SK-N-SH (cell line): ENCODE results near the gene TP63. TPM values are rescaled to one million over a fixed set of nuclear protein-coding genes. Genes with fewer than 3 reads are reported as not detected.

Source experiments
- CTCF ChIA-PET: fragments of 300-600, 350-600 bp; formaldehyde crosslinking; extraction: SDS; loops from one replicate; lab custom pipeline; 2021; lab: Yijun Ruan, JAX
- POLR2A ChIA-PET: fragments of 350-600 bp; sonication (Branson Sonifier 250); formaldehyde crosslinking; extraction: SDS; loops from one replicate; lab custom pipeline; 2020; ENCODE audit warnings: antibody characterized with exemption, inconsistent platforms; lab: Yijun Ruan, JAX
- DNase-seq: peaks from one replicate; pipeline ENCODE4 v3.0.0; 2012
- H2AFZ ChIP-seq: fragments of 200-600 bp; sonication (generic); 2 replicates; pipeline ENCODE4 v1.8.1; 2016; ENCODE audit warnings: antibody characterized with exemption, mild to moderate bottlenecking, low read depth
- H3F3A ChIP-seq: fragments of 200-600 bp; sonication (generic); replicated peaks from 2 replicates; pipeline ENCODE3; 2016; ENCODE audit warnings: antibody characterized with exemption, mild to moderate bottlenecking; ENCODE audit not compliant: insufficient read depth
- H3K27ac ChIP-seq, 2 experiments: fragments of 200-500 bp in 1 of 2; fragments of 200-600 bp in 1 of 2; sonication (Bioruptor generic) in 1 of 2; sonication (generic), shearing (Covaris generic) in 1 of 2; 2 replicates each; pipeline versions ENCODE4 v1.5.1 to v1.6.1; 2014 to 2016; ENCODE audit warnings: low read depth in 2 of 2, inconsistent platforms in 1 of 2, low read length in 1 of 2, mild to moderate bottlenecking in 1 of 2, mixed read lengths in 1 of 2
- H3K27me3 ChIP-seq: fragments of 200-600 bp; sonication (generic), shearing (Covaris generic); 2 replicates; pipeline ENCODE4 v1.6.1; 2016; ENCODE audit warnings: mixed run types; ENCODE audit not compliant: insufficient read depth
- H3K36me3 ChIP-seq, 2 experiments: fragments of 200-500 bp in 1 of 2; fragments of 200-600 bp in 1 of 2; sonication (Bioruptor generic) in 1 of 2; sonication (generic) in 1 of 2; replicated peaks in 1 of 2; 2 replicates each; pipeline versions ENCODE3 to v1.5.1; 2014 to 2016; ENCODE audit warnings: low read length in 1 of 2, mild to moderate bottlenecking in 1 of 2; ENCODE audit not compliant: insufficient read depth in 2 of 2, control insufficient read depth in 1 of 2
- H3K4me1 ChIP-seq, 2 experiments: fragments of 200-500 bp in 1 of 2; fragments of 200-600 bp in 1 of 2; sonication (Bioruptor generic) in 1 of 2; sonication (generic), shearing (Covaris generic) in 1 of 2; 2 replicates each; pipeline versions ENCODE4 v1.5.1 to v1.6.1; 2014 to 2016; ENCODE audit warnings: low read depth in 1 of 2, low read length in 1 of 2, mixed run types in 1 of 2; ENCODE audit not compliant: insufficient read depth in 2 of 2, control insufficient read depth in 1 of 2
- H3K4me2 ChIP-seq: fragments of 200-600 bp; sonication (generic), shearing (Covaris generic); 2 replicates; pipeline ENCODE4 v1.6.1; 2017; ENCODE audit warnings: mixed run types
- H3K4me3 ChIP-seq, 2 experiments: fragments of 200-500 bp in 1 of 2; fragments of 200-600 bp in 1 of 2; sonication (Bioruptor generic) in 1 of 2; sonication (generic), shearing (Covaris generic) in 1 of 2; 2 replicates each; pipeline versions ENCODE4 v1.5.1 to v1.8.1; 2014 to 2016; ENCODE audit warnings: low read depth in 2 of 2, inconsistent platforms in 1 of 2, low read length in 1 of 2, mild to moderate bottlenecking in 1 of 2, mixed read lengths in 1 of 2, moderate library complexity in 1 of 2
- H3K79me2 ChIP-seq: fragments of 200-600 bp; sonication (generic); 2 replicates; pipeline ENCODE4 v1.8.1; 2017; ENCODE audit warnings: mild to moderate bottlenecking; ENCODE audit not compliant: insufficient read depth
- H3K9ac ChIP-seq: fragments of 200-600 bp; sonication (generic); 2 replicates; pipeline ENCODE4 v1.6.1; 2017; ENCODE audit warnings: mixed run types
- H3K9me2 ChIP-seq: fragments of 200-600 bp; sonication (generic); 2 replicates; pipeline ENCODE4 v1.6.1; 2017; ENCODE audit warnings: mixed run types
- H3K9me3 ChIP-seq: fragments of 200-600 bp; sonication (generic); 2 replicates; pipeline ENCODE4 v1.6.1; 2017; ENCODE audit warnings: mixed run types, mild to moderate bottlenecking, moderate library complexity
- H4K20me1 ChIP-seq: fragments of 200-600 bp; sonication (generic); 2 replicates; pipeline ENCODE4 v1.6.1; 2017; ENCODE audit warnings: mild to moderate bottlenecking, mixed run types; ENCODE audit not compliant: insufficient read depth
- CHD2 ChIP-seq: fragments of 150-350 bp; IDR thresholded peaks from 2 replicates; pipeline ENCODE4 v1.6.1; 2018; ENCODE audit warnings: low read length; ENCODE audit not compliant: partially characterized antibody
- CTCF ChIP-seq: fragments of 200-600 bp; sonication (generic); IDR thresholded peaks from 2 replicates; pipeline ENCODE4 v1.6.1; 2017; ENCODE audit warnings: antibody characterized with exemption, mild to moderate bottlenecking, moderate library complexity
- EZH2phosphoT487 ChIP-seq: fragments of 200-600 bp; sonication (generic); IDR thresholded peaks from 2 replicates; pipeline ENCODE4 v1.6.1; 2017; ENCODE audit warnings: low read depth, mixed run types, mild to moderate bottlenecking, antibody characterized with exemption, moderate library complexity, borderline replicate concordance
- FOSL2 ChIP-seq: IDR thresholded peaks from 2 replicates; pipeline ENCODE4 v1.4.0; 2012; ENCODE audit warnings: low read depth, mild to moderate bottlenecking, moderate library complexity, borderline replicate concordance
- FOXM1 ChIP-seq: IDR thresholded peaks from 2 replicates; pipeline ENCODE4 v1.4.0; 2012; ENCODE audit warnings: low read depth, mild to moderate bottlenecking
- GABPA ChIP-seq: IDR thresholded peaks from 2 replicates; pipeline ENCODE4 v1.4.0; 2012; ENCODE audit warnings: low read depth, mild to moderate bottlenecking
- GATA2 ChIP-seq: sonication (generic); formaldehyde crosslinking; IDR thresholded peaks from 2 replicates; pipeline ENCODE4 v1.5.0; 2020; ENCODE audit warnings: mild to moderate bottlenecking, missing genetic modification reagents
- IRF3 ChIP-seq: fragments of 150-350 bp; IDR thresholded peaks from 2 replicates; pipeline ENCODE4 v1.6.1; 2016; ENCODE audit warnings: mild to moderate bottlenecking, low read depth, low read length
- JUND ChIP-seq: IDR thresholded peaks from 2 replicates; pipeline ENCODE4 v1.4.0; 2012
- MXI1 ChIP-seq: IDR thresholded peaks from 2 replicates; pipeline ENCODE4 v1.6.1; 2012; ENCODE audit warnings: mild to moderate bottlenecking, low read depth, low read length, improper control_type of control experiment
- NRF1 ChIP-seq: IDR thresholded peaks from 2 replicates; pipeline ENCODE4 v1.6.1; 2012; ENCODE audit warnings: low read depth, mild to moderate bottlenecking, low read length
- POLR2AphosphoS5 ChIP-seq: IDR thresholded peaks from 2 replicates; pipeline ENCODE4 v1.6.1; 2012; ENCODE audit warnings: low read depth, low read length
- RAD21 ChIP-seq: IDR thresholded peaks from 2 replicates; pipeline ENCODE4 v1.6.1; 2012; ENCODE audit warnings: mild to moderate bottlenecking, low read length
- RCOR1 ChIP-seq: fragments of 150-350 bp; IDR thresholded peaks from 2 replicates; pipeline ENCODE4 v1.6.1; 2017; ENCODE audit warnings: antibody characterized with exemption, low read length
- REST ChIP-seq: IDR thresholded peaks from 2 replicates; pipeline ENCODE4 v1.6.1; 2012; ENCODE audit warnings: mild to moderate bottlenecking, low read depth, low read length, moderate library complexity
- RXRA ChIP-seq: IDR thresholded peaks from 2 replicates; pipeline ENCODE4 v1.4.0; 2012; ENCODE audit warnings: low read depth, mild to moderate bottlenecking, borderline replicate concordance
- SIN3A ChIP-seq: IDR thresholded peaks from 2 replicates; pipeline ENCODE4 v1.6.1; 2012; ENCODE audit warnings: low read depth, mild to moderate bottlenecking, low read length, moderate library complexity, borderline replicate concordance
- SMC3 ChIP-seq: IDR thresholded peaks from 2 replicates; pipeline ENCODE4 v1.6.1; 2012; ENCODE audit warnings: low read depth, low read length, improper control_type of control experiment
- TAF1 ChIP-seq: IDR thresholded peaks from 2 replicates; pipeline ENCODE4 v1.6.1; 2012; ENCODE audit warnings: low read depth, mild to moderate bottlenecking, low read length, moderate library complexity, borderline replicate concordance
- TEAD4 ChIP-seq: IDR thresholded peaks from 2 replicates; pipeline ENCODE4 v1.4.0; 2012; ENCODE audit warnings: mild to moderate bottlenecking, borderline replicate concordance; ENCODE audit not compliant: insufficient read depth
- YY1 ChIP-seq: IDR thresholded peaks from 2 replicates; pipeline ENCODE4 v1.4.0; 2012; ENCODE audit warnings: low read depth, mild to moderate bottlenecking
- WGBS: methylation state at CpG from one replicate; pipeline ENCODE4 v1.1.6; 2017; ENCODE audit warnings: low lambda C conversion rate; 5-methylcytosine and 5-hydroxymethylcytosine counted together
- polyA plus RNA-seq, 3 experiments: library from polyadenylated mRNA; depleted of rRNA; stranded (reverse); fragments of >200 nt; gene quantifications; 2 replicates each; pipeline ENCODE4 v1.2.3, GENCODE V29; 2012

TP63 gene
- polyA plus RNA-seq, 1 of the 3 experiments (the other 2 are of a cell fraction), result not detected

- DNase-seq, result no peak
- Histone ChIP-seq H3F3A (peaks cover 12% of the 10 kb centered on the region), H3K36me3 (no peaks in the 10 kb centered on the region), H3K4me3 (no peak overlapping the region), H3K9me3 (no peaks in the 10 kb centered on the region), H3K9me2 (no peaks in the 10 kb centered on the region), H4K20me1 (no peaks in the 10 kb centered on the region), H3K79me2 (no peaks in the 10 kb centered on the region), H3K4me1 (peaks cover 0 to 5% of the 10 kb centered on the region in 2 experiments; a peak in 1 of 4 replicates), H3K27me3 (no peaks in the 10 kb centered on the region), H3K27ac (no peak overlapping the region), H3K4me2 (no peak overlapping the region), H3K9ac (no peak overlapping the region), H2AFZ (no peak overlapping the region)
- TF ChIP-seq TAF1, result no peak
- no peak for TF ChIP-seq JUND
- no peak for TF ChIP-seq SIN3A
- POLR2A ChIA-PET, result no interaction called here
- CTCF ChIA-PET, result no interaction called here
- 10% methylated on average over 2 of the region's 2 CpGs for WGBS
These were observed 53.1 kb downstream of the TP63 start for GRCh38 chr3:189684317-189684716.

GRCh38 chr3:189685291-189685690 is 54.1 kb downstream of the TP63 start:
- no peaks in the 10 kb centered on the region for H3K9me3 ChIP-seq
- H3K4me1 ChIP-seq, result peaks cover 0 to 5% of the 10 kb centered on the region in 2 experiments; a peak in 1 of 4 replicates
- H3K36me3 ChIP-seq, result no peaks in the 10 kb centered on the region
- WGBS, result 39% methylated on average over 1 of the region's 1 CpG
- DNase-seq, result no peak
- H3F3A ChIP-seq, result peaks cover 12% of the 10 kb centered on the region
- POLR2A ChIA-PET, result no interaction called here
- no peak overlapping the region for H3K4me3 ChIP-seq
- H3K4me2 ChIP-seq, result 0 out of 2 replicates have a peak overlapping the region, but pooled peaks have one; percentile 50
- no peaks in the 10 kb centered on the region for H3K27me3 ChIP-seq
- H4K20me1 ChIP-seq, result no peaks in the 10 kb centered on the region
- H3K9ac ChIP-seq, result no peak overlapping the region; the same call in 1 of the 2 replicates
- peak overlapping the region; percentile 72 for H2AFZ ChIP-seq
- H3K9me2 ChIP-seq, result no peaks in the 10 kb centered on the region
- peak overlapping the region in 1 of 2 experiments; percentile 72; a peak in 2 of 4 replicates for H3K27ac ChIP-seq
- no peak for TF ChIP-seq CHD2
- TF ChIP-seq FOSL2, result no peak
- TF ChIP-seq POLR2AphosphoS5, result no peak
- no peak for TF ChIP-seq TEAD4
- no peak for TF ChIP-seq YY1
- no peak for TF ChIP-seq GABPA
- no peak for TF ChIP-seq FOXM1
- TF ChIP-seq REST, result no peak
- no peak for TF ChIP-seq RCOR1
- TF ChIP-seq SMC3, result no peak
- no peak for TF ChIP-seq EZH2phosphoT487
- TF ChIP-seq RXRA, result no peak
- TF ChIP-seq IRF3, result no peak
- no peak for TF ChIP-seq RAD21
- TF ChIP-seq CTCF, result no peak
- TF ChIP-seq GATA2 (CRISPR knock-in tag), result no peak
- TF ChIP-seq NRF1, result no peak
- TF ChIP-seq MXI1, result no peak
- H3K79me2 ChIP-seq, result no peaks in the 10 kb centered on the region
- CTCF ChIA-PET, result interaction anchor here (1.3 kb wide), 1 partner anchor 21 kb away, joined by 3 read pairs; no protein-coding TSS in a partner anchor
